Activated naive CD4-positive, alpha-beta T cell treated with anti-CD3 and anti-CD28 coated beads, Interleukin-2, amount 50 U/mL, for 16 hours (primary cell): ENCODE measurements around the gene STUM.
"Not testable (repeated sequence)": the region's sequence is repeated elsewhere in the genome, so short reads cannot be mapped to it uniquely, and the experiment has no call there.

Experiments used
- DNase-seq: peaks from one replicate; pipeline ENCODE4 v3.0.0-alpha.2; 2020

Gene STUM

DNA sequence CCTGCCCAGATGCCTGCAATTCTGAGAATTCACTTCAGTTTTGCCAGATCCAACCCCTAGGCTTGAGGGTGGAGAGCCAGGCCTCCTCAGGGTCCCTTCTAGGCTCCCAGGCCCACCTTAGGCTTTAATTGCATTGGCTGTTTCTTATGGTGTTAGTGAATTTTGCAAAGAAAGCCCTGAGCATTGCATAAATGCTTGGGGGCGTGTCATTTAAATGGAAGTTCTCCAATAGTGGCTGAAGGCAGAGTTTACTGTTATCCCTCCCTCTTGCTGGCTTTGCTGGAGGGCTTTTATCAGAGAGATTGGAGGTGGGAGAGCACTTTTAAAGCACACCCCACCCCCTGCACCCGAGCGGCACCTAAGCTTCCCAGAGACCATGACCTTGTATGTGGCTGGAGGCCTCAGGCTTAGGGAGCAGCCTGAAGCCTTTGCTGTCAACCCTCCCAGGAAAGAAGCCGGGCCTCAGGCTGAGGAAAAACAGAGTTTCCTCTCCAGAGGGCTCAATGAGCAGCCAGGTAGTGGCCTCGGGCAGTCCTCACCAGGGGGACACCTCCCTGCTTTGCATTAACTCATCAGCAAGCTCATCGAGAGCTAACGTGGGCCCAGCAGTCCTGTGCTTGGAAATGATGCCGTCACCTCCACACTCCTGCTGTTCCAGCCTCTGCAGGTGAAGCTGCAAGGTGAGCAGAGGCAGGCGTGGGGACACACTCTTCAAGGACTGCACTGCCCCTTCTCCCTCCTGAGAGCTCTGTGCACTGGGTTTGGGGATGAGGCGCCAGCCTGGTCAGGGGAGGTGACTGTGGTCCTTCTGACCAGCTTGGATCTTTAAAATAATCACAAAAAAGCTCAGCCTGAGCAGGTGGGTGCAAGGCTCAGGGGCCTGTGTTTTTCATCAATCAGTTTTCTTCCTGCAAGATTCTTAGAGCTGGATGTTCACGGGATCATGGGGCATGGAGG, 58.0 kb downstream of the STUM start:
- DNase-seq: no peak

DNA sequence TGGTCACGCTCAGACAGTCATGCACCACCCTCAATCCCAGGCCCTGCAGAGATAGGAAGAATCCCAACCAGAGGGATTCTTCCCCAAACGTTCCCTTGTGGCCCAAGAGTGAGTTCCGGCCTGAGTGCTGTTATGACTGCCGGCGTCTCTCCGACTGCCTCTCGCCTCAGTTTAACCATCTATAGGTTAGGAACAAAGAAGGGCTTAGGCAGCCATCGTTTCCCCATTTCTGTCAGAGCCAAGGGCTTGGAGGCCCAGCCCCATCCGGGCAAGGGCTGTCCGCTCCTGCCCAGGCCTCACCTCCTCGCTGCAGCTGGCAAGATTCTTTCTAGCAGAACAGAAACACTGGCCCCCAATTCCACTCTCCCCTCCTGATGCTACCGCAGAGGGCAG, 58.7 kb downstream of the STUM start:
- DNase-seq: no peak

DNA sequence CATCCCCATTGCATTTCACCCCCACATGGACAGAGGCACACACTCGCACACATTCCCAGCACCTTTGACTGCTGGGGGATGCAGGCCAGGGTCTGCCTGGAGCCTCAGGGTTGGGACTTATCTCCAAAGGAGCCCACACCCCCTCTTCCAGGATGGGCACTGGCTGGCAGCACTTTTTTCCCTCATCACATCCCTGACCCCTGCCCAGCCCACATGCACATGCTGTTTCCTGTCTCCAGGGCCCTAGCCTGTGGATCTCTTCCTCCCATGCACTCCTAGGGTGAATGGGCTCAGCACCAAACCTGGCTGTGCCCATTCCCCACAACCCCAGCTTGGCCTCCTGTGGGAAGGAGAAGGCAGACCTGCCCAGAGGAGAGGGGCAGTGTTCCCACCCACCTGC, 59.3 kb downstream of the STUM start:
- DNase-seq: no peak

DNA sequence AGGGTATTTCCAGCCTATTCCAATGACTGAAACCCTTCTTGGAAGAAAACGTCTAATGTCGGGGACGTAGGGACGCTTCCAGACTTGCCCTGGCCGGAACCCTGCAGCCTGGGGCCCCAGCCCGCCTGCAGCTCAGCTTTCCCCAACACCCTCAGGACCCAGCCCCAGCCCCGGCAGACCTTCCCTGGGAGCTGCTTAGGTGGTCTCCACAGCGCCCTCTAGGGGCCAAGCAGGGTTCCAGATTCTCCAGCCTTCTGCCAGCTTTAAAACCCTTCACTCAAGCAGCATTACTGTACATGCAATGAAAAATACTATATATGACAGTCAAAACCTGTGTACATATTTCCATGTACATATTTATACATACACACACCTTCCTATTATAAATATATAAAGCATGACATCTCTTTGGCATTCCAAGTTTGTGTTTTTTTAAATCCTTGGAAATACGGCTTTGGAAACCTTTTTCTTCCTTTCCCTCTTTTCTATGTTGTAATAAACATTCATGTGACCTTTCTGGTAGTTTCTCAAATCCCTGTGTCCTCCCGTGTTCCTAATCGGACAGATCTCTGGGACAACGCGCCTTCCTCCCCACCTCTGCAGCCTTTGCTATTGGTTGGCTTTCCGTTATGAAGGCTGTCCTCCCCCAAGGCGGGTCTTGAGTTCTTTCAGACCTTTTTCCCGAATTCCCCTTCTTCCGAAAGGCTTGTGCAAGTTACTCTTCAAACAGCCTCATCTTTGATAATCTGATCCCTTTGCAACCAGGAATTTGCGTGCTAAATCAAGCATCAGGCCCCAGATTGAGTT, 60.3 kb downstream of the STUM start:
- peak; percentile 69 for DNase-seq

DNA sequence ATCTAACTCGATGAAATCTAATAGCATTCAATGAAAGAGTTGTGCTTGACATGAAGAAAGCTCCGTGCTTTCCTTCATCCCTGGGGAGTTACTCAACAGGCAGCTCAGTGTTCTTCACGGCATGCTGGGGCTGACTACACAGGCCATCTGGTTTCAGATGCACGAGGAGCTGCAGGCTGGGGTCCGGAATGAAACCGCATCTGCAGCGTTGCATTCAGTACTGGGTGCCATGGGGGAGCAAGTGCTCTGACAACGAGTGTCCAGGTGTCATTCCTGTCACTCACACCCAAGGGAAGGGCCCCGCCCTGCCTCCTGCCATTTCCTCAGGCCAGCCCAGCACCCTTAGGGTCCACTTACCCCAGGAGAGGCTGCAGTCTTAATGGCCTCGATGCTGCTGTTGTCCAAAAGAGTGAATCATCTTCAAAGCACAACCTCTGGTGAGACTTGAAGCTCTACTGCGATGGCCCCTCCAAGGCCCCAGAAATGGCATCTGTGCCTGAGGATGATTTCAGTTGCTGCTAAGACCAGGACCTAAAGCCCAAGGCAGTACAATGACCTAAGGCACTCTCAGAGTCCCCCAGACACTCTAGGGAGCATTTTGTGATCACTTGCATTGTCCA, 61.4 kb downstream of the STUM start:
- DNase-seq: no peak

DNA sequence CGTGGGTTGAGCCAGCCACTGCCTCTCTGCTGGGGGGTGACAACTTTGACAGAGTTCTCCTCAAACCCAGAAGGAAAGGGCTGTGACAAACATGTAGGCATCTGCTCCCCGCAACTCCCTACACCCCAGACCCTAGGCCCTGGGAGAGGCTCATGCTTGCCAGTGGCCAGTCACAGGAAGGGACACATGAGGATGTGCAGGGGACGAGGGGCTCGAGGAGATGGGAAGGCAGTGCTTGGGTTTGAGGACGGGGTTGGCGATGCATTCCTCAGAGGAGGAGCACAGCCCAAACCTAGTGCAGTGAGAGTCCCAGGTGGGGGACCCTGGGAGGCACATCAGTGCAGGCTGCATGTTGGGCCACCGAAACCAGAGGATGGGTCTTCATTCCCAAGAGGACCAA, 62.1 kb downstream of the STUM start:
- DNase-seq: no peak

DNA sequence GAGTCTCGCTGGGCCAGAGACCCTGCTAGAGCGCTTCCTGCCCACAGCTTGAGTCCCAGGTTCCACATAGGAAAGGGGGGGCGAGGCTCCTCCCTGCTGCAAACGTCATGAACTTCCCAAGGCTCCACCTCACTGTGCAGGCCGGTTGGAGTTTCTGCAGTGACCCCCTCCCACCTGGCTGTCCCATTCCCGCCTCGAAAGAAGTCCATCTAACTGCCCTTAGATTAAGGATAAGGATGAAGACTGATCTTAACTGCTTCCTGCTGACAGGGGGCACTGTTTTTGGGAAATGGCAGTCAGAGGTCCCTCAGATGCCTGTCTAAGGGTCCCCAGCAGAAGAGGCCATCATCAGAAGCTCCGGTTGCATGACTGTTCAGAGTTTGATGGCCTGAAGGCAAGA, 62.7 kb downstream of the STUM start:
- DNase-seq: no peak

DNA sequence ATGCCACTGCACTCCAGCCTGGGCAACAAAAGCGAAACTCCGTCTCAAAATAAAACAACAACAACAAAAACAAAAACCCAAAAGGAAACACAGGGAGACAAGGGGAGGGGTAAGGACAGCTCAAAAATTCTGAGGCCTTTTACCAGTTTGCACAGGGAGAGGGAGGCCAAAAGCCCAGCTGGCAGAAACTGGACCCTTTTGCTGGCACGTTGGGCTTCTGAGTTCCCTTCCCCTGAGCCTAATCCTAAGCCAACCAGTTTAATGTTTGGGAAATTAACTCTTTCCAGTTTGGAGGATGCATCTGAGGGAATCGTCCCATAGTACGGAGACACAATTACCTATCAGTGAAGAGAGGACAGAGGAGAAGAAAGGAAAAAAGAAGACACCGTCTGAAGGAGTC, 63.4 kb downstream of the STUM start:
- DNase-seq: not testable (repeated sequence)

DNA sequence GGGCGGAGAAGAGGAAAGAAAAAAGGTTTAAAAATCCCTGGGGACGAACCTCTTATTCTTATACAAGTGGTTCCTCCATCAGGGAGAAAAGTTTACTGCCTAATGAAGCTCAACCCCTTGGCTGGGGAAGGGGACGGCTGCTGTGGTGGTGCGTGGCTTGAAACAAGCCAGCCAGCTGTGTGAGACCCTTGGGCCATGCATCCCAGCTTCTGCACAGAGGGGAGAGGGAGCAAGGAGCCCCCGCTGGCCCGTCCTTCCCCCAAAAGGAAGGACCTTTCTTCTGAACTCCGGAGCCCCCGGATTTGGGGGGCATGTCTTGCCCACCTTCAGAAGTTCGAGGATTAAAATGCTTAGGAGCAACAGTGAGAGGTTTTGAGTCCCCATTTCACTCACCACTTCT, 67.3 kb downstream of the STUM start:
- DNase-seq: no peak

DNA sequence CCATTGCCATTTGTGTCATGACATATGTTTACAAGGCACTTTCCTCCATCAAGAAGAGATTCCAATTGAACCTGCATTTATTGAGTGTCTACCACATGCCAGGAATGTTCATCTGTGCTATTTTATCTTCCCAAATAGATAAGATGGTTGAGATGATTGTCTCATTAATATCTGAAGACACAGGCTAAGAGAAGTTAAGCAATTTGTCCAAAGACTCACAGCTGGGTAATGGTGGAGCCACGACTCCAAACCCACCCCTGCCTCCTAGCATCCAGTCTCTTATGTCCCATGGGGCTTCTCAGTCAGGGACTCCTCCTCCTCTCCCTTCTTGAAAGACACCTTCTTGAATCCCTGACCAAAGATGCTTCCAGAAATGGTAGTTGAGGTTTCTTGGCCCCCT, 68.1 kb downstream of the STUM start:
- DNase-seq: no peak

DNA sequence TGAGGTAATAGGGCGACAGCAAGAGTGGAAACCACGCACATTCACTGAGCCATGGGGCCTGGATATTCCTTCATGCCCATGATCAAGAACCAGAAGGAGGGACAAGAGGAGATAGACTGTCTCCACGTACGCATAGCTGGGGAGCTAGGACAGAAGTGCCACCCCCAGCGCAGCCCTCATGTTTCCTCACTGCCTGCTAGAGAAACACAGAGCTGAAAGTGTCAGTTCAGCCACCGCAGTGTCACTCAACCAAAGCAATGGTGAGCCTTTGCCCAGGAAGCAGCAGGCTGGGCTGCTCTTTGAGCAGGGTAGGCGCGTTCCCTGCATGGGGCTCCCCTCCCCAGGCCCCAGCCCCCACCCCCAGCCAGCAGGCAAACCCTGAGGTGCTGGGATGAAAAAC, 68.5 kb downstream of the STUM start:
- no peak for DNase-seq

DNA sequence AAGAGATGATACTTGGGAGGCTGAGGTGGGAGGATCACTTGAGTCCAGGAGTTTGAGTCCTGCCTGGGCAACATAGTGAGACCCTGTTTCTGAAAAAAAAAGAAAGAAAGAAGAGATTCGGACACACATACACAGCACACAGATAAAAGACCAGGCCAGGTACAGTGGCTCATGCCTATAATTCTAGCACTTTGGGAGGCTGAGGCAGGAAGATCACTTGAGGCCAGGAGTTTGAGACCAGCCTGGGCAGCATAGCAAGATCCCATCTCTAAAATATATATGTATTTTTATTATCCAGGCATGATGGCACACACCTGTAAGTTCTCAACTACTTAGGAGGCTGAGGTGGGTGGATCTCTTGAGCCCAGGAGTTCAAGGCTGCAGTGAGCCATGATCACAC, 69.2 kb downstream of the STUM start:
- not testable (repeated sequence) for DNase-seq

DNA sequence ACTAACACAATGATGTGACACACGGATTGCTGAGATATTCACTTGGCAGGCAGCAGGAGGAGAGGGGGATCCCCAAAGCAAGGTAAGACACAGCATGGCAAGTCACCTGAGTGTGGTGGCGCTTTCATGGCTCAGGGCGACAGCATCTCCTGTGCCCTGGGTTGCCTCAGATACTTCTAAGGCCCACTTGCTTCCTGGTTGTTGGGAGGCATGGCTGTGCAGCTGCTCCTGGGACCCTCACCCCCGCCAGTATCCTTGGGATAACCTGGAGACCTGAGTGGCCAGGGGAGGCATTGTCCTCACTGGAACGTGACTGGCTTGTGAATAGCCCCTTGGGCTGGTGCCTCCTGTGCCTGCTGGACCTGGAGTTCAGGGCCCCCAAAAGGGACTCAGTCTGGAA, 69.8 kb downstream of the STUM start:
- DNase-seq: no peak

DNA sequence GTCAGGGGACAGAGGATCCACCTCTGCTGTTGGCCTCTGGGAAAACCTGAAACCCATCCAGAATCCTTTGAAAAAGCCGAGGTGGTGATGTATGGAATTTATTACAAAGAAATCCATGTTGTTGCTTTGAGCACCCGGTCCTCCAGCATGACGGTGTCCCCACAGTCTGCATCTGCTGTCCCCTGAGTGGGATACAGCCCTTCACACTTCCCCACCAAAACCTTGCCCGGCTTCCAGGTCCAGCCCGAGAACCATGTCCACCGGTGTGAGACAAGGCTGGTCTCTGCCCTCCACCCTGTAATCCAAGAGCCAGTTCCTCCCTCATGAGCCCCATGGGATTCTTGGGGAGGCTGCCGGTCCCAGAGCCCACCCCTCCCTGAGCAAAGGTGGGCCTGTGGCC, 70.5 kb downstream of the STUM start:
- DNase-seq: no peak

DNA sequence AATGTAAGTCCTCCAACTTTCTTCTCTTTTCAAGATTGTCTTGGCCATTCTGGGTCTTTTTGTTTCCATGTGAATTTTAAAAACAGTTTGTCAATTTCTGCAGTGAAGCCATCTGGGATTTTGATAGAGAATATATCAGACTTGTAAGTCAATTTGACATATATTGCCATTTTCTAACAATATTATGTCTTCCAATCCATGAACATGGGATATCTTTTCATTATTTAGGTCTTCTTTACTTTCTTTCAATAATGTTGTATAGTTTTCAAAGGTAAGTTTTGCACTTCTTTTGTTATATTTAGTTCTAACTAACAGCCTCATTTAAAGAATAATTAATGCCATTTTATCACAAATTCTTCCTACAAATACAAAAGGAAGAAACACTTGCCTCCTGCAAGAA, 73.4 kb downstream of the STUM start:
- DNase-seq: no peak

DNA sequence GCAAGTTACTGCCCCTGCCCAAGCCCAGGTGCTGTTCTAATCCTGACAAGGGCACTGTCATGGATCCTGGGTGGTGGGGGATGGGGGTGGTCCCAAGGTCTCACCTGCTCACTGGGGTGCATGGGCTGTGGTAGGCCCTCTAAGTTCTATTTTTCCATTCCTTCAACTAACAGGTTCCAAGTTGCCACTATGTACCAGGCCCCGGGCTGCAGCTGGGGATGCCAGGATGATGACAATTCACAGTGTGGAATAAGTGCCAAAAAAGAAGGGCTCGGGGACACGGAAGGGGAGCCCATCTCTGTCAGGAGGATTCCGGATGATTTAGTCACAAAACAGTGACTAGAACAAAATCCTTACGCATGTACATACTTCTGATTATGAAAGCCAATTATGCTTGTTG, 76.0 kb downstream of the STUM start:
- DNase-seq: no peak

DNA sequence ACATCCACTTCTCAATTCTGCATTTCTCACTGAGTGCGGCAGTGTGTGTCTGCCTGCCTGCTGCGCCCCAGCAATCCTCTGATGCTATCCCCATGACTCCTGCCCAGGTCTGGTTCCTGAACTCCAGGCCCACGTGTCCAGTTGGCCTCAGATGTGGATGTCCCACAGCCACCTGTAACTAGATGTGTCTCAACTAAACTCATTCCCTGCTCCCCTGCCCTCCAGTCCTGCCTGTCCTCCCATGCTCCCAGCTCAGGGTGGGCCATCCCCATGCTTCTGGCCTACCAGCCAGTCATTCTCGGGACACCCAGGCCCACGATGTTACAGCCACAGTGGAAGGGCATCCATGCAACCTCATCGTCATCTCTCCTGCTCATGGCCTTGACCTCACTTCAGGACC, 76.8 kb downstream of the STUM start:
- no peak for DNase-seq

DNA sequence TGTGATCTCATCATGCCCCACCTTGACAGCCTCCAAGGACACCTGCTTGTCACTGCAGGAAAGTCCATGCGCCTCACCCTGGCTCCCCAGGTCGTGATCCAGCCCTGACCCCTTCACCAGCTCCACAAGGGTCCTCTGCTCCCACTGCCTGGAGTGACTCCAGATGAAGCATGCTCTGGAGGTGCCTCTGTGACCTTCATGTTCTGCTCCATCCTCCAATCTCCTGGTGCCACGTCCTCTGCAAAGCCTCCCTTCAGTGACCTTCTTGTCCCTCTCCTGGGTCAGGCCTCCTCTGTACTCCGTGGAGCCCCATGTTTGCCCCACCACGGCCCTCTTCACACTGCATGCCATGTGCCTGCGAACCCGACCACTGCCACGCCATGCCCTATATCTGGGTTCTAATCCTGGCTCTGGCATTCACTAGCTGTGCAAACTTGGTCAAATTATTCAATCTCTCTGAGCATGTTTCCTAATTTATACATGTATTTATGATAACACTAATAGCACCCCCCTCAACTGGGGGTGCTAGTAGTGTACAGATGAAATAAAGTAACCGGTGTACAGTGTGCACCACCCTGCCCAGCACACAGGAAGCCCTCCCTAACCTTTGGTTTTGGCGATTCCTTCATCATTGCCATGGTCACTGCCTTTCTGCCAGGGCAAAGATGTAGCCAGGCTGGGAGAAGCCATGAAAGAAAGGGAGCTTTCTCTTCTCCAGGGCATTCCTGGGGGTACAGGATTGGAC, 77.4 kb downstream of the STUM start:
- no peak for DNase-seq

DNA sequence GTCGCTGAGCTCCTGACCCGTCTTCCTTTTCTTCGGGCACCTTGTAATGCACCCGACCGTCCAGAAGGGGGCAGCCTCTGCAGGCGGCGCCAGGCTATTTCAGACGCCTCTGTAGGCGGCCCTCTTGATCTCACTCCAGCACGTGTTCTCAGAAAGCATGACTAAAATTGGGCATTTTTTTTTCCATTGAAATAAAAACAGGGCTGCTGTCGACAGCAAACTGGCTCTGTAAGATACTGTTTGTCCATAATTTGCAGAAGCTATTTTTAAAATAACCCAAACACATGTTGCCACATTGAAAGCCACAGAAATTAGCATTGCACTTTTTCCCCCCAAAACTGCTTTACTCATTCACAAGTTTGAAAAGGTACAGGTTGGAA, 78.0 kb downstream of the STUM start:
- DNase-seq: peak; percentile 84

DNA sequence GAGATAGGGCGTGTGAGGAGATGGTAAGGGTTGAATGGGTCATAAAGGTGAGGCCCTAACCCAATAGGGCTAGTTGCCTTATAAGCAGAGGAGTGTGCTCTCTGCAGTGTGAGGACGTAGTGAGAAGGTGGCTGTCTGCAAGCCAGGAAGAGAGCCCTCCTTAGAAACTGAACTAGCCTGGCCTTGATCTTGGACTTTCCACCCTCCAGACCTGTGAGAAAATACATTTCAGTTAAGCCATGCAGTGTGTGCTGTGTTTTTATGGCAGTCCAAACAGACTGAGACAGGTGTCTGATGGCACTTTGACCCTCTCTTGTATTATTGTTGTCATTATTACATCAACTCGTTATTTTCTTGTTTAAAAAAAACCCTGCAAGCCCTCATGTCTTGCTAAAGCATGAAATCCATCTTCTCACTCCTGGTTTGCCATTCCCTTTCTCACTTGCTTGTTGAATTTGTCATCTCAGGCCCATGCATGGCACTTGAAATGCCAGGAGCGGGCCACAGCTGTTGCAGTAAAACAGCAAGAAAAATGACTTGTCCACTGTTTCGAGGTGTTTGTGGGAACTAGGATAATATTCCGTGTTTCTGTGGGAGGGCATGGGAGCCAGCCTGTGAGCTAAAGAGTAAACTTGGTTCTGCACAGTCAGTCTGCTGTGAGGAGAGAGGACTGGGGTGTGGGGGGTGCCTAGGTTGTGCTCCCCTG, 78.6 kb downstream of the STUM start:
- no peak for DNase-seq

DNA sequence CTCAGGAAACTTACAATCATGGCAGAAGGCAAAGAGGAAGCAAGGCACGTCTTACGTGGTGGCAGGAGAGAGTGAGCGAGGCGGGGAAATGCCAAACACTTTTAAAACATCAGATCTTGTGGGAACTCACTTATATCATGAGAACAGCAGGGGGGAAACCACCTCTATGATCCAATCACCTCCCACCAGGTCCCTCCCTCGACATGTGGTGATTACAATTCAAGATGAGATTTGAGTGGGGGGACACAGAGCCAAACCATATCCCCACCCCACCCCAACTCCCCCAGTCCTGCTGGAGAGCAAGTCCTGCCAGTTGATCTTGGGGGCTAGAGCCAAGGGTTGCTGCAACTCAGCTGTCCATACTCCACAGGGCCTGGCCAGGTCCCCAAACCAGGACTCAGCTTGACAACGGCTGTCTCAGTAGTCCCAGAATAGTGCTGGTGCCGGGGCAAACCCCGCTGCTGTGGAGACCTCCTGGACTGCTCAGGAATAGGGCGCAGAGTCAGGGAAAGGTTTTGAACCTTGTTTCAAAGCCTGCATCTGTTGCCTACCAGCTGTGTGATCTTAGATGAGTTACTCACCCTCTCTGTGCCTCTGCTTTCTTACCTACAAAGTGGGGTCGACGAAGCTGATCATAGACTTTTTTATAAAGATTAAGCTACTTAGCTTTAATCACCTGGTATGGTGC, 79.5 kb downstream of the STUM start:
- DNase-seq: peak; percentile 52
